GM18520 (cell line): ENCODE measurements around the gene NEGR1.

Source experiments
- ATAC-seq: cut with Tn5 transposase; IDR thresholded peaks from one replicate; pipeline ENCODE4 v1.9.1; 2021; ENCODE audit not compliant: unreplicated experiment

Gene NEGR1

GRCh38 chr1:71787699-71788098 lies 494.6 kb downstream of the NEGR1 start:
- ATAC-seq = no peak

GRCh38 chr1:71786218-71786617 lies 496.1 kb downstream of the NEGR1 start:
- no peak for ATAC-seq

DNA sequence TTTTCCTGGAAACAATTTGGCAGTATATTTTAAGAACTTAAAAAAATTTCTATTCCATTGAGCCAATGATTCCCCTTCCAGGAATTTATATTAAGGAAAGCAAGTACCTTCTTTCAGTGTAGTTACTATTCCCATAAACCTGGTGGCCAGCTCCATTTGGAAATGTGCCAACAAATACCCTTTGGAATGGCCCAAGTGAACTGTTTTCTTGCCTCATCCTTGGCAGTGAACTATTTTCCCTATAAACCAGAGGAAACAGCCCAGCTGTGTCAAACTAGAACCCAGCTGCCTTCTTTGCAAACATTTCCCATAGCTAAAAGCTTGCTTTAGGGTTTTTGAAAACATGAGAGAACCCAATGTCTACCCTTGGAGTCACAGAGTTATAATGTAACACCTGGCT lies 496.9 kb downstream of the NEGR1 start:
- no peak for ATAC-seq

DNA sequence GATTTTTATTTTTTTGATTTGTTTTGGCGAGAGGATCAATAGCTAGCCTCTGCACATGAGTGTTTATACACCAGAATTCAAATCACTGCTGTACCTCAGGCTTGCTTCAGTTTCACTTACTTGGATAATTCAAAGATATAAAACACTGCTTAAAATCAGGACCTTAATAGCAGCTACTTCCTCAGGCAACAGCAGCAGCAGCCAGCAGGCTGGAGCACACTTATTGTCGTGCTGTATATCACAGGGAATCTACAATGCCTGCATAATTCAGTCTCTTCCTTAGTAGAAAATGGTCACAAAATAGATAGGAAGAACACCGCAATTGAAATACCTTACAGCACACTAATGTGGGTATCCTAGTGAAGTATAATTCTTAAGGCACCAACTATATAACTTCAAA lies 497.3 kb downstream of the NEGR1 start:
- no peak for ATAC-seq

DNA sequence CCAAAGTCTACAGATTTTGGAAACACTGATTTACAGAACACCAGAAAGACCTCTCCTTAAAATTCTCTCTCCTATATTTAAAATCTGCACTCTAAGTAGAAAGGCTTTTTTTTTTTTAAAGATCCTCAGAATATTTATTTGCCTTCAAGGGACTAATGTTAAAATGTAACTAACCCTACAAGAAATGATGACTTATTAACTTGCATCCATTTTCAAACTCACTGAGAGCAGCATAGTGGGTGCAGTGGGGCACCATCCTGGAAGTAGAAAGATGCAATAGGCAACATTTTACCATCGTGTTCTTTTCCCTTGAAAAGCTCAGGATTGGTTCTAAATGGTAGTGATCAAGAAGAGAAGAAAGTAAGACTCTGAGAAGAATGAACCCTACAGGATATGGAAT lies 498.1 kb downstream of the NEGR1 start:
- no peak for ATAC-seq

DNA sequence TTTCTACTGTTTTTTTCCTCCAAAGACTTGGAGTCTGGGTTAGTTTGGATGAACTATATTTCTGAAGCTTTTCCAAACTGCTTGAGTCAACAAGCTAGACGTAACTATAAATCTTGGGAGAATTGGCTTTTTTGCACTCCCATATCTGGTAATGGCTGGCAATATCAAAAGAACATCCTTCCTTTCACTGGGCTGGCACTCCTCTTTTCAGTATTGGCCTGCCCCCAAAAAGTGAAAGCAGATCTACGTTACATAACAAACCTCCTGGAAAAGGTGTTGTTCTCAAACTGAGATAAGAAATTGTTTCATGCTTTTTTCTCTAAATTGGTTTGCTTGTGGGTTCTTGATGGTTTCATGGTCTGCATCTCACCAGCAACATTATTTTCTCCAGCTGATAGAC lies 499.3 kb downstream of the NEGR1 start:
- ATAC-seq = no peak

GRCh38 chr1:71781450-71781849 lies 500.9 kb downstream of the NEGR1 start:
- no peak for ATAC-seq

GRCh38 chr1:71780681-71781080 lies 501.7 kb downstream of the NEGR1 start:
- ATAC-seq = peak; percentile 48

- no peak for ATAC-seq
These were observed 503.4 kb downstream of the NEGR1 start for GRCh38 chr1:71778940-71779339.

DNA sequence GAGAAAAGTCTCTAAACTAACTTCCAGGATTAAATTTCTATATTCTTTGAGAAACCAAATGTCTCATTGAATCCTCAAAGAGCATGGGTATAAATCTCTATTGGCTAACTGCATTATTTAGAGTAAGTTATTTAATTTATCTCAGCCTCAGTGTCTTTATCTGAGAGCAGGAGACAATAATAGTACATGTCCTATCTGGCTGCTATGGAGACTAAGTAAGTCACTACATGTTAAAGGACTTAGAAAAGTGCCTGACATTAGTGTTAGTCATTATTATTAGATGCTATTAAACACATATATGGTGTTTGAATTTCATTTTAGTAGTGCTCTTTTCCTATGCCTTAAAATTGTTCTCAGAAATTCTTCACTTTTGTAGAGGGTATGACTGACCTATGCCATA lies 505.2 kb downstream of the NEGR1 start:
- no peak for ATAC-seq

DNA sequence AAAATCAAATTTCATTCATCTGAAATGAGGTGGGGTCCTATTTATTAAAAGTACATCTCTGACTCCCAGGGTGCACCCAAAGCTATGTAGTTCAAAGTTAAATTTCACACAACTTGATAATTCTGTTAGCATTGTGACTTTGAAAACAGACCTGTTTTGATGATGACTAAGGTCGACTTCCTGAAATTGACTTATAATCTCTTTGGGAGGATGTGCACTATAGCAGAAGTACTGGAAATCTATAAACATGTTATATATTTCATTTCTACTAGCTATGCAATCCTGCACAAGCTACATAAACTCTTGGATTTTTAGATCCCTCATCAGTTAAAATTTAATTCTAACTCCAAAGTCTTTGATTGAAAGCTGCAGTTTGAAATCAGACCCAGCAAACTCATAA lies 507.6 kb downstream of the NEGR1 start:
- ATAC-seq = no peak

- no peak for ATAC-seq
These were observed 512.2 kb downstream of the NEGR1 start for GRCh38 chr1:71770121-71770520.

DNA sequence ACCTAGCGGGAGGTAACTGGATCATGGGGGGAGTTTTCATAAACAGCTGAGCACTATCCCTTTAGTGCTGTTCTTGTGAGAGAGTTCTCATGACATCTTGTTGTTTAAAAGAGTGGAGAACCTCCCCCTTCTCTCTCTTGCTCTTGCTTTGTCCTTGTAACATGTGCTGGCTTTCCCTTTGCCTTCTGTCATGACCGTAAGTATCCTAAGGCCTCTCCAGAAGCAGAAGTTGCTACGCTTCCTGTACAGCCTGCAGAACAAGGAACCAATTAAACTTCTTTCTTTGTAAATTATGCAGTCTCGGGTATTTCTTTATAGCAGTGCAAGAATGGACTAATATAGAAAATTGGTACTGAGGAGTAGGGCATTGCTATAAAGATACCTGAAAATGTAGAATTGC lies 515.6 kb downstream of the NEGR1 start:
- ATAC-seq = no peak

- no peak for ATAC-seq
These were observed 519.7 kb downstream of the NEGR1 start for GRCh38 chr1:71762514-71763255.

- ATAC-seq = no peak
These were observed 526.9 kb downstream of the NEGR1 start for GRCh38 chr1:71755441-71755840.

- no peak for ATAC-seq
These were observed 528.6 kb downstream of the NEGR1 start for GRCh38 chr1:71753746-71754145.

DNA sequence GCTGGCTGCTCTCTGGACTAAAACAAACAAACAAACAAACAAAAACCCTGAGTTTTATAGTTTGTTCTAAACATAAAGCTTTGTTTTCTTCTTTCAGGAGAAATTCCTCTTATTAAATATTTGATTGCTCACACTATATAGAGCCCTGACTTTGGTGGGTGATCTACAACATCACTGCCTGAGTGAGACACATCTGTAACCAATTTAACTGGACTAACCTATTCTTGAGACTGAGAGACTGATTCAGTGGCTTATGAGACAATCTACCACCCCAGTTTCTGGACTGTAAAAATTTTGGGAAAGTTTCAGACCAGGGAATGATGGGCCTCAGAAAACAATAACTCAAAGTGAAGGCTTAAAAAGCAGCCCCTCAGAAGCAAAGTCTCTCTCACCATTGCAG lies 537.0 kb downstream of the NEGR1 start:
- no peak for ATAC-seq

DNA sequence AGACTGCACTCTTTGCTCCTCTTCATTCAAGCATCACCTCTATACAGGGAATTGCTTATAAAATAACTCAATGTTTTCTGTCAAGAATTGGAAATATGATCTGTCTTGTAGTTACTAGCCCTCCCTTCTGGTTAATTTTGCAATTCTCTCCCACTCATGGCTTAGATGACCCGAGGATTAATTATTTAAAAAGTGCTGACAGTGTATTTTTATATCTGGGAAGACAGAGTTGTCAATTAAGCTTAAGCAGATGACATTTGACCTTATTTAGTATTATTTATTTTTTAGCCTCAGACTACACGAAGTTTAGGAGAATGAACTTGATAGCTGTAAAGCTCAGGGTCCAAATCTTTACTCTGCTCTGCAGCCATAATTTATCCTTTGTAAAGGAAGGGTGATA lies 538.5 kb downstream of the NEGR1 start:
- no peak for ATAC-seq

DNA sequence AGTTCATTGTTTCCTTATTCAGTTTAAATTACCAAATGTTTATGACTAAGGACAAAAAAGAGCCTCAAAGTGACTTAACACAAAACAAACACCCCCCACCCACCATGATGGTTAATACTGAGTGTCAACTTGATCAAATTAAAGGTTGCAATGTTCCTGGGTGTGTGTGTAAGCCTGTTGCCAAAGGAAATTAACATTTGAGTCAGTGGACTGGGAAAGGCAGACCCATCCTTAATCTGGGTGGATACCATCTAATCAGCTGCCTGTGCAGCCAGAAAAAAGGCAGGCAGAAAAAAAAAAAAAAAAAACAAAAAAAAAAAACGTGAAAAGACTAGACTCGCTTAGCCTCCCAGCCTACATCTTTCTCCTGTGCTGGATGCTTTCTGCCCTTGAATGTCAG lies 543.4 kb downstream of the NEGR1 start:
- ATAC-seq = no peak

DNA sequence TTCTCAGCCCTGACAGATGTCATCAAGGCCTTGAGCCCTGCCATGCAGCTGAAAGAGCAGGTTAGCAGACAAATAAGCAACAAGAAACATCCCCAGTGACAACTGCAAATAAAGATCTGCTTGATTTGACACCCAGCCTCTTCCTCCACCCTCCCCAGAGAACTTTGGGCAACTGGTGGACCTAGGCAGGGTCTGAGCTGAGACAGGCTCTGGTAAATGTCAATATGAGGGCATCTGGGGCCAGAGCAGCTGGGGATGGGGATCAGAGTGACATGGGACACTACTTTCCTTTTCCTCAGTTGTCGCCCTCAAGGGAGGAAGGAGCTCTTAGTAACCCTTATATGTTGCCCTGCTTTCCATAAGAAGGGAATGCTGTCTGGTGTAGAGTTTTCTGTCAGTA lies 544.1 kb downstream of the NEGR1 start:
- ATAC-seq = no peak

- no peak for ATAC-seq
These were observed 544.6 kb downstream of the NEGR1 start for GRCh38 chr1:71737768-71738167.

DNA sequence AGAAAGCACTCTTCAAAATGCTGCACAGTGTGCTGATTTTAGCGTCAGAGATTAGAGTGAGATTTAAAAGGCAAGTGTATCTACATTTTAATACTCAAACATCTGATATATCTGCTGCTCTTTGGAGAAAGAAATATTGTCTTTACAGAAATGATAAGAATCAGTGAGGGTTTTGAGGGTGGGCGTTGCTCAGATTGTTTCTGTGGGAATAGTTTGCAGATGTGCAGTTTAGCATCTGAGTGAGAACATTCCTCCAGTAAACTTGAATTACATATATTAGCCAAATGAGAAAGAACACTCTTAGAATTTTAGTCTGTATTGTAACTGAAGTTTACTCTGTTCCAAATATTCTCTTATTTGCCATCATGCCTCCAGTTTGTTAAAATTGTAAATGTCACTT lies 549.2 kb downstream of the NEGR1 start:
- ATAC-seq = no peak

DNA sequence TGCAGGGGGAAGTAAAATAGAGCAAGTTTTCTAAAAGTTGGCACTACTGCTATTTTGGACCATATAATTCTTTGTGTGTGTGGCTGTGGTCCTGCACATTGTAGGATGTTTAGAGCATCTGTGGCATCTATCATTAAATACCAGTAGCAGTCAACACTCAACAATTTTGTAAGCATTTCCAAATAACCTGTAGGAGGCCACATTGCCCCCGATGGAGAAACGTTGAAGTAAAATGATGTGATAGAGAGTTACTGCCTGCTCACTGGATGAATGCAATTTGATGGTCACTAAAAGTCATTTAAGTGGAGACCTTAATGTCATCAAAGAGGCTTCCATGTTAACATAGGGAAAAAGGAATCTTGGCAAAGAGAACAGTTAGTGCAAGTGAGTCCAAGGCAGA lies 560.8 kb downstream of the NEGR1 start:
- ATAC-seq = no peak
